Head of caudate nucleus (tissue), 42 donors: ENCODE measurements around the gene SORCS2.

Experiments
- DNase-seq, 42 donors: peaks; one replicate each; pipeline versions ENCODE4 v3.0.0 to v3.0.0-alpha.2; 2020 to 2021; ENCODE audit warnings: mixed read lengths in 7 of 42
- intact Hi-C: fragments of 100-400 bp; cut with DNase I; formaldehyde crosslinking; loops from one replicate; pipeline ENCODE4 v1.15.0; 2022

The SORCS2 gene

DNA sequence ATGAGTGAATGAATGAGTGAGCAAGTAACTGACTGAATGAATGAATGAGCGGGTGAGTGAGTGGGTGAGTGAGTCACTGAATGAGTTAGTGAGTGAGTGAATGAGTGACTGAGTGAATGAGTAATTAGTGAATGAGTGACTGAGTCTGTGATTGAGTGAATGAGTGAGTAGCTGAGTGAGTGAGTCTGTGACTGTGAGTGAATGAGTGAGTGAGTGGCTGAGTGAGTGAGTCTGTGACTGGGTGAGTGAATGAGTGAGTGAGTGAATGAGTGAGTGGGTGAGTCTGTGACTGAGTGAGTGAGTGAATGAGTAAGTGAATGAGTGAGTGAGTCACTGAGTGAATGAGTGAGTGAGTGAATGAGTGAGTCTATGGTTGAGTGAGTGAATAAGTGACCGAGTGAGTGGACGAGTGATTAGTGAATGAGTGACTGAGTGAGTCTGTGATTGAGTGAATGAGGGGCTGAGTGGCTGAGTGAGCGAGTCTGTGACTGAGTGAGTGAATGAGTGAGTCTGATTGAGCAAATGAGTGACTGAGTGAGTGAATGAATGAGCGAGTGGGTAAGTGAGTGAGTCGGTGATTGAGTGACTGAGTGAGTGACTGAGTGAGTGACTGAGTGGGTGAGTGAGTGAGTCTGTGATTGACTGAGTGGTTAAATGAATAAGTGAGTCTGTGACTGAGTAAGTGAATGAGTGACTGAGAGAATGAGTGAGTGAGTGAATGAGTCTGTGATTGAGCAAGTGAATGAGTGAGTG lies 465.4 kb downstream of the SORCS2 start:
- intact Hi-C loops = no loop called here

DNA sequence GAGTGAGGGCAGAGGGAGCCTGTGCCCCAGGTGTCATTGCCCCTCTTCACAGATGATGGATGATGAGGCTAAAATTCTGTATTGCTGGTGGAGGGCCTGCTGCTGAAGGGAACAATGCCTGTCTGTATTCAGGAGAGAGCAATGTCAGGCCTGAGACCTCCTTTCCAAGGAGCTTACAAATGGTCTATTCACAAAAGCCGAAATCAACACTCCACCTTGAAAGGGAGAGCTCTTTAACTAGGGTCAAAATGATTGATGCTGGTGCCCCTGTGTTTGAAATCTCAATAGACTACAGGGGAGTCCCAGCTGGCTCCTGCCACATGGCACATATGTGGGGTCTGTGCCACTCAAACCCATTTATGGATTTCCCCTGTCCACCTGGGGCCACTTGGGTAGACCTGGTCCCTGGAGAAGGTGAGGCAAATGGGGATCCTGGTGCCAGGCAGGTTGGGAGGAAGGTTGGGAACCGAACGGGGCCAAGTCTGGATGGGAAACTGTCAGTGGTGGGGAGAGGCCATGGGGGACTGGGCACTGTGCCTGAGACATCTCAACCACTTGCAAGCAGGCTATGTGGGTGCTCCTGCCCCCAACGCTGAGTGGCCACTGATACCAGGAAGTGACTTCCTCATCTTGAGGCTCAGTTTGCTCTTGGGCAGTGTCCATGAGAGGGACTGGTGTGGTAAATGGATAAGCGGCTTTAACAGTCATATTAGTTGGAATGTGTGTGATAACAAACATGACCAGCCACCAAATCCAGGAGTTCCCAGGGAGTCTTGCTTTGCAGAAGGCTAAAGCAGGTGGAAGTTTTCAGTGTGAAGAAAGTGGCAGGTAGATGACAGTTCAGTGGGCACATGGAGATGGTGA lies 466.2 kb downstream of the SORCS2 start:
- intact Hi-C loops = no loop called here
- no peak for DNase-seq

More for the DNA sequence above, 465.4 kb downstream of the SORCS2 start:
- DNase-seq = no peak

DNA sequence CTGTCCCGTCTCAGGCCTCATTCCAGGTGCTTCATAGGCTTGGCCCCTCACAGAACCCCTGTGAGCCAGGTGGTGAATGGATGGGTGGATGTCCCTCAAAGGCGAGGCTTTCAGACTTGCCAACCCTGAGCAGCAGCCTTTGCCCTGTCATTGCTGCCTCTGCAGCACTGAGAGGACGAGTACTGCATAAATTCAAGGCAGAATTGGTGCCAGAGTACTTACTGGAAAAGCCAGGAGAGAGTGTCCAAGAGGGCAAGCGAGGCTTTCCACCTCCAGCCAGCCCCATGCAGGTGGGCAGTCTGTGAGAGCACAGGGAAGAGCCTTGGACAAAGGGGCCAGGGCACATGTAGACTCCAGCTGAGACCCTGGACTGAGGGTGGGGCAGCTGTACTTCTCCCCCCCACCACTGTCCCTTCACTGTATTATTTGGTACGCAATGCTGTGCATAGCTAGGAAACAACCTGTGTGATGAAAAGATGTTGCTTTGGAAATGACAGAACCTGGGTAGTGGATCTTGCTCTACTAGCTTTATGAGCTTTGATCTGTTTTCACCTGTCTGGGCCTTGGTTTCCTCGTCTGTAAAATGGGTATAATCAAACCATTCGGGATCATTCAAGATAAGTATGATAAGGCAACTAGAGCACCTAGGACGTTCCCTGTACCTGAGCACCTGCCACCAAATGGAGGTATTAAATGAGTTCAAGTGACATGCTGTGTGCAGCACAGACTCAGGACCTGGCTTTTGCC lies 467.3 kb downstream of the SORCS2 start:
- intact Hi-C loops = no loop called here
- no peak for DNase-seq

DNA sequence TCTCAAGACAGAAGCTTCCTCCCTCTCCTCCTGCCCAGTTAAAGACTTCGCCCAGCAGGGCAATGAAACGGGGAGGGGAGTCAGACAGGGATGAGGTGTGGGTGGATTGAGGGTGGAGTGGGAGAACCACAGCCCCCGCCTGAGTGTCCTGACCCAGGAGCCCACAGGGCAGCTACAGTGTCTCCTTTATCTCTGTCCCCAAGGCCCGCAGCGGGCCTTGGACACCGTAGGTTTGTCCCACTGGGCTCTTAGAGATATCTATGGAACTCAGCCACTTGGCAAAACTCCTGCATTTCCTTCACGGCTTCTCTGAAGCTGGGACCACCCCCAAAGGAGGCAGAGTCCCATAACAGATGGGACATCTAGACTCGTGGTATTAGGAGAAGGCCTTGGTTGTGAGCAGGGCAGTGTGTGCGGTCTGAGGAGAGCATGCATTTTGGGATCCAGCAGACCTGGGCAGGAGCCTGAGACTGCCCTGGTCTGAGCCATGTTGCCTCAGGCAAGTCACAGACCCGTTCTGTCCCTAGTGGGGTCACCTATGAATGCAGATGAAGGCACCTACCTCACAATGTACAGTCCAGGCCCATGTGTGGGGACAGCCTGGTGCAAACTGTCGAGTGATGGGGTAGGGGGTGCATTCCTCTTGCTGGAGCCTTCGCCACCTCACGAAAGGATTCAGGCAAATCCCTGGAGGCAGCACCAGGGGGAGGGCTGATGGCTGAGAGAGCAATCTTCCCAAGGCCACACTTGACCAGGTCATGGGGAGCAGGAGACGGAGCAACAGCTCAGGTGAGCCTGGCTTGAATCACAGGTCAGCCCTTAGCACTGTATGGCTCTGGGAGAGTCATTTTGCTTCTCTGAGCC lies 468.1 kb downstream of the SORCS2 start:
- intact Hi-C loops = no loop called here
- DNase-seq = no peak

DNA sequence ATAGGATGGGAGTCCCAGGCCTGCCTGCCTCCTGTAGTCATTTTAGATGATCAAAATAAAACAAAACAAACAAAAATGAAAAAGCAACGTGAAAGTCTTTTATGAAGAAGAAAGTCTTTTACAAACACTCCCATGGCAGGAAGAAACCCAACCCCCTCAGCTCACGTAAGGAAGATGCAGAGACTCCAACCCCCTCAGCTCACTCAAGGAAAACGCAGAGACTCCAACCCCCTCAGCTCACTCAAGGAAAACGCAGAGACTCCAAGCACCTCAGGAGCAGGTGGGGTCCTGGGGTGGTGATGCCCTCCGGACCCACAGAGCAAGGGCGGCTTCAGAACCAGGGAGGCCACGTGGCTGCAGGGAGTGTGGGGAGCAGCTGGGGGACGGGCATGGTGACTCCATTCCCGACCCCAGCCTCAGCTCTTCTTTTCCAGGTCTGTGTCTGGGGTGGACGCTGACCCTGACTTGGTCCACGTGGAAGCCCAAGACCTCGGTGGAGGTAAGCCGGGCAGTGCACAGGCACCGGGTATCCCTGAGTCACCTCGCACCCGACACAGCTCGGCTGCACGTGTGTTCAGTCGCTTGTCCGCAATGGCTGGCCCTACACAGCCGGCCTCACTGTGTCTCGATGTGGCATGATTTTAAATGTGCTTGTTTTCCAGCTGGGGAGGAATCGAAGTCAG lies 468.9 kb downstream of the SORCS2 start:
- intact Hi-C loops = no loop called here
- peak in 10 of 42 donors; percentile 18 to 71 (median 40) for DNase-seq

DNA sequence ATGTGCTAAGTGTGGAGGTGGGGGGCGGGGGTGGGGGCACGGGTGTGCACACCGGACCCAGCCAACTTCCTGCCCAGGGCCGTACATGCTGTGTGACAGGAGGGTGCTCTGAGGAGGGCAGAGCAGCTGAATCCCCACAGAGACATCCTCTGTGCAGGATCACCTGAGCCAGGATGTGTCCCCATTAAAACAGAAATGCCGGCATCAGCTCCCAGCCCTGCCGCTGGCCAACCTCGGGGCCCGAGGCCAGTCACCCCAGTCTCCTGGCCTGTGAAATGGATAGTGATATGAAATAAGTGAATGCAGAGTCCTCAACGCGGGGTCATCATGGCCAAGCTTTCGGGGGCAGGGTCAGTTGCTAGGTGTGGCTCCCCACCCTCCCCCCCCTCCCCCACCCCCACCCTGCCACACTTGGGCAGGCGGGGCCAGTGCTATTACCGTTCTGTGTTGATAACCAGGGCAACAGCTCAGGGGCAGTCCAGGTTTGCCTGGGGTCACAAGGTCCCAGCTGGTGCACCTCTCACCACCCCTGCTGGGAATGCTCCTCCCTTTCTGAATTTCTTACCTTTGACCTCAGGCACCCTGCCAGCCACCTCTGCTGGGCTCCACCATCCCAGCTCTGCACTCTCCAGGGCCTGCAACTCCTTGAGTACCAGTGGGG lies 469.6 kb downstream of the SORCS2 start:
- no peak for DNase-seq
- intact Hi-C loops = no loop called here

DNA sequence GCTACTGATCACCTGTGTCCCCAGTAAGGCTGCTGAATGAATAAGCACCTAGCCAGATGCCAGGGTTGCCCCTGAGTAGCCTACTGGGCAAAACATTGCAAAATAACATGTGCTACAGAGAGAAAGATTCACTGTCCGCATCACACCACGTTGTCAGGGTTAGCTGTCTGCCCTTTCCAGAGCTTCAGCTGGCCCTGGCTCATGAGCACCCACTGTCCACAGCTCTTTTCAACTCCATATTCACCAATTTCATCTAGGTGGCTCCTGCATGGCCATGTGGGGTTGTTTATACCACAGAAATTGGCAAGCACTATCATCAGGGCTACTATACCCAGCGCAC lies 470.1 kb downstream of the SORCS2 start:
- DNase-seq = no peak
- intact Hi-C loops = no loop called here

DNA sequence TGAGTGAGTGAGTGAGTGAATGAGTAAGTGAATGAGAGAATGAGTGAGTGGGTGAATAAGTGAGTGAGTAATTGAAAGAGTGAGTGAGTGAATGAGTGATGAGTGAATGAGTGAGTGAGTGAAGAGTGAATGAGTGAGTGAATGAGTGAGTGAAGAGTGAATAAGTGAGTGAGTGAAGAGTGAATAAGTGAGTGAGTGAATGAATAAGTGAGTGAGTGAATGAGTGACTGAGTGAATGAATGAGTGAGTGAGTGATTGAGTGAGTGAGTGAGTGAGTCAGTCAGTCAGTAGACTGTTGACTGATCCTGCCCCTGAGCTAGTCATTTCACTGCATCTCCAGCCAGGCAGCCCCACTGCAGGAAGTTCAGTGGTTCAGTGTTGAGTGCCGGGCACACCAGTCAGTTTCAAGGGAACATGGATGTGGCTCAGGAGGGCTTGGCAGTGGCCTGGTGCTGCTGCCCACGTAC lies 470.8 kb downstream of the SORCS2 start:
- DNase-seq = no peak
- intact Hi-C loops = no loop called here

DNA sequence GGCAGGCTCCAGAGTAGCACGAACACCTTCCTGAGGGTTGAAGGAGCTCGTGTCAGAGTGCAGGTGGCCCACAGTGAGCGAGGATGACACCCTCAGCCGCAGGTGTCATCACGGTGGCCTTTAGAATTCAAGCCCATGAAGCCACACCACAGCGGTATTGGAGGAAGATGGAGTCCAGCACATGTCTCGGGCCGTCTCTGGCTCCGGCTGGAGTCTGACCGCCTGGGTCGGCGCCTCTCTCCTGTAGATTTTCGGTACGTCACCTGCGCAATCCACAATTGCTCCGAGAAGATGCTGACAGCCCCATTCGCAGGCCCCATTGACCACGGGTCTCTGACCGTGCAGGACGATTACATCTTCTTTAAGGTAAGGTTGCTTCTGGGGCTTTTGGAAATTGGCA lies 471.8 kb downstream of the SORCS2 start:
- no peak for DNase-seq
- intact Hi-C loops = no loop called here

DNA sequence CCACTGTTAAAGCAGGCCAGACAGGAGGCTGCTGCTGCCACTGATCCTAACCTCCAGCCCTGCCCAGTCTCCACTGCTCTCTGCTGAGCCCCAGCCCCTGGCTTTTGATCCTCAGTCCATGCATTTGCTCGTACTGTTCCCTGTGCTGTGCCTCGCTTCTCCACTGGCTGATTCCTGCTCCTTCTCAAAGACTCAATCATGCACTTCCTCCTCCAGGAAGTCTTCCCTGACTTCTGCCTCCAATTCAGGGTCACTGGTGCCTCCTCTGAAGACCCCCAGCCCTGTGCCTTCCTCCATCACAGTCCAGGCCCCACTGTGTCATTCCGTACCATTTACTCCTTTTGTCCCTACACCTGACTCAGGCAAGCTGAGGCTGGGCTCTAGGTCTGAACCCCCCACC lies 473.0 kb downstream of the SORCS2 start:
- intact Hi-C loops = no loop called here
- no peak for DNase-seq

DNA sequence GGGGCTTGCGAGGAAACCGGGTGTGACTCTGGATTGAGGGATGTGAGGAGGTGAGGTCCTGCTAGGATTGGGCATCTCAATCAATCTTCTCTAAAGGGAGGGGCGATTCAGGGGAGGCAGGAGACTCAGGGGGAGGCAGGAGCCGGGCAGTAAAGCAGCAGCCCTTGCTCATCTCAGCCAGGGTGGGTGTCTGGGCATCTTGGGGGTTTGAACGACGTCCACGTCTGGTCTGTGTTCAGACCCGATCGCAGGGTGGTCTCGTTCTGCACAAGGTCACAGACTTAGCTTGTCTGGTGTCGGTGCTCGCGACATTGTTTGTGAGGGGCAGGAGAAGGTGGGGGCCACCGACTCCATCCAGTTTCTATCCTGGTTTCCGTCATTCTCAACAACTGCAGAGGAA lies 473.7 kb downstream of the SORCS2 start:
- intact Hi-C loops = no loop called here
- DNase-seq = no peak

DNA sequence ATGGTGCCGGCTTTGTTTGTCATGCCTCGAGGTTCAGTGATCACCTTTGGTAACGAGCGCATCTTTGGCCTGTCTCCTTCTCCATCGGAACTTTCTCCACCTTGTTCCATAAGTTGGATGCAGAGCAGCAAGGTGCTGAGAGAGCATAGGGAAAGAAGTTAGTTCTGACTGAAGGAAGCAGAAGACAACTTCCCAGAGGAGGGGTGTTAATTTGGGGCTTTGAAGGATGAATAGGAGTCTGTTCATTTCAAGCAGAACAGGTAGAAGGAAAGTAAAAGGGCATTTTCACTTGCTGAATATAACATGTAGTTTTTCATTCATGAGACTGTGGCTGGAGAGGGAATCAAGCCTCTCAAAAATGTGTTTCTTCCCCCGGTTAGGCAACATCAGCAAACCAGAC lies 474.4 kb downstream of the SORCS2 start:
- no peak for DNase-seq
- intact Hi-C loops = no loop called here

DNA sequence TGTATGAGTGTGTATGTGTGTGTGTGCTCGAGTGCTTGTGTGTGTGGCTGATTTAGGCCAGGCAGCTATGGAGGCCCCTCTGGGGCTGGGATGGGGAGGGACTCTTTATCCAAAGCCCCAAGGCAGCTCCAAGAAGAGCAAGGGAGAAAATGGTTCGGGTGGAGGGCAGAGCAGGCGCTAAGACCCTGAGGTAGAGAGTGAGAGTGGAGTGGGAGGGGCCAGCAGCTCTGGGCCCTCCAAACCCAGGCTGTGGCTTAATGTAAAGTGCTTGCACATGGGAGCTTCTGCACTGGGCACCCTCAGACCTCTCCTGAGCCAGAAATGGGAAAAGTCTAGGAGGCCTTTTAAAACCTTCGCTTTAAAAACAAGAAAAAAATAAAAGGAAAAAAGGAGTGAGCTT lies 475.9 kb downstream of the SORCS2 start:
- DNase-seq = no peak
- intact Hi-C loops = no loop called here

DNA sequence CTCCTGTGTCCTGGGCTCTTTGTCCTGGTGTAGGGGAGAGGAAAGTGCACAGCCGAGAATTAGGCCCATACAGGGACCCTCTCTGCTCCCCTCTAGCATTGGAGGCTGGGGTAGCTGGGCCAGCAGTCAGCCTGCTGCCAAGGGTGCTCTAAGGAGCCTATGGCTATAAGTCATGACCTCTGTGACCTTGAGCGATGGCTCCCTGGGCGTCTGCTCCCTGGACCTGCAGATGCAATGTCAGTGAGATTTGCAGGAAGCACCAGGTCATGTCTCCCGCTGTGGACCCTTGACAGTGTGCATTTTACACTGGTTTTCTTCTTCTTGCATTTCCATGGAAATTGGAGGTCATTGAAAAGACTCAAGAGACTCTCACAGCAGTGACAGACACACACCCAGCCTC lies 476.5 kb downstream of the SORCS2 start:
- intact Hi-C loops = no loop called here
- DNase-seq = no peak

DNA sequence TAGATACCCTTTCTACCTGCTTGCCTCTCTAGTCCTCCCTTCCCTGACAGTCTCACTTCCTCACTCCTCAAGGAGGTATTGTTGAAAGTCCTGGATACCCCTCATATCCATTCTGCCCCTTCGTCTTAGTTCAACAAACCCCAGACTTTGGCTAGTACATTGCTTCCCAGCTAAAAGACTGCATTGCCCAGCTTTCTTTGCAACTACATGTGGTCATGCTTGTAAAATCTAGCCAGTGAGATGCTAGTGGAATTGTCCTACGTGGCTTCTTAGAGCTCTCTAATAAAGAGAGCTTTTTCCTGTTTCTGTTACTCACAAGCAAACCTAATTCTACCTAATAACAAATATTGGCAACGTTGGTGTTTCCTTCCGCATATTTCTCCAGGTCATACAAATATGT lies 480.3 kb downstream of the SORCS2 start:
- intact Hi-C loops = no loop called here
- no peak for DNase-seq

DNA sequence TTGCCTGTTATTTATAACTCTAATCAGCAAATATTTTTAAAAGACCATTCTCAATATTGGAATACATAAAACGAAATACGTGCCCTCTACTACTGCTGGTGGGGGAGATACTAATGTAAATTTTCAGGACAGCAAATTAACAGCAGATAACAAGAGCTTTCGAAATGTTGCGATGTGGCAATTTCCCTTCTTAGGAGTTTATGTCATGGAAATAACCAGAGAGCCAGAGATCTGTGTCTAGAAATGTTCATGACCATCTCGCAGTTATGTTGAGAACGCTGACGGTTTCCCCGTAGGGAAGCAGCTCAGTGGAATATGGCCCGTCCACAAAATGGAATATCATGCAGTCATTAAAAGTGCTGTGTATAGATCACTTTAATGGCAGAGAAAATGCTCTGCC lies 480.8 kb downstream of the SORCS2 start:
- intact Hi-C loops = no loop called here
- no peak for DNase-seq

DNA sequence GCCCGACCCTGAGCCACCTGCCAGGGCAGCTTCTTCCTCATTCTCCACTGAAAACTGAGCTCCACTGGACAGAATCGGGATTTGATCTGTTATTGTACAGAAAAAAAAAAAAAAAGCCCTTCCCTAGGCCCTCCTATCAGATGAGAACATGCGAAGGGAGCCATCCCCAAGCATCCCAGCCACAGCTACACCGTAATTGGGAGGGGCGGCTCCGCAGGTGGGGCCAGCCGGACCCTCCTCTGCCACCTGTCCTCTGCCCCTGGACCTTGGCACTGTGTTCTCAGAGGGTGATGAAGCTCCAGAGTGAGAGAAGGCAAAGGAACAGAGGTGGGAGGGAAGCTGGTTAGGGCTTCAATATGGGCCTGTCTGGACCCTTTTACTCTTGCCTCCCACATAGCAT lies 482.4 kb downstream of the SORCS2 start:
- intact Hi-C loops = no loop called here
- DNase-seq = no peak

DNA sequence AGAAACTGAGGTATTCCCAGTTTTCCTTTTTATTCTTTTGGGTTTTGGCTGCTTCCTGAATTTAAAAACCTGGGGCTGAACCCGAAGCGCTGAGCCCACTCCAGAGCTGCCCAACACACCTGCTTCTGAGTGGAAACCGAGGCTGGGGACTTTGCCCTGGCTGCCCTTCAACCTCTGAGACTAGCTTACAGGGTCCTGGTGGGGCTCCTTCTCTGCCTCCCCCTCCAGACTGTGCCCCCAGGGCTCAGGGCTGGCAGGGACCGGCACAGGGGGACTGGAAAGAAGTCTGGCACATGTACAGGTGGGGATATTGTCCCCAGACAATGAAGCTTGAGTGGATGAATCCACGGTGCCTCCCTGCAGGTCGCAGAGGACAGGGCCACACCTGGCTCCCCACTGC lies 482.8 kb downstream of the SORCS2 start:
- intact Hi-C loops = no loop called here
- no peak for DNase-seq
